ENCODE data around the gene HNRNPF.

The HNRNPF gene

GRCh38 chr10:43343126-43343525 lies 65.9 kb downstream of the HNRNPF start:
- ChIA-PET CTCF (no interaction called here), POLR2A (no interaction called here)

GRCh38 chr10:43342279-43343125 lies 66.5 kb downstream of the HNRNPF start:
- H3K4me3 ChIP-seq (ENCODE audit: low read depth, low read length), result no peak overlapping the region
- CTCF ChIA-PET, result no interaction called here
- POLR2A ChIA-PET, result no interaction called here
- DNase-seq (ENCODE audit: low read depth, low spot score), result no peak
- no peak for TF ChIP-seq CTCF (IDR thresholded peaks at IDR 0.05; ENCODE audit: insufficient read depth, low read length, missing control alignments)

More at GRCh38 chr10:43343126-43343525, 65.9 kb downstream of the HNRNPF start:
- no peak for TF ChIP-seq CTCF (IDR thresholded peaks at IDR 0.05; ENCODE audit: insufficient read depth, low read length, missing control alignments)
- no peak overlapping the region for H3K4me3 ChIP-seq (ENCODE audit: low read depth, low read length)
- no peak for DNase-seq (ENCODE audit: low read depth, low spot score)

GRCh38 chr10:43341450-43341849 lies 67.5 kb downstream of the HNRNPF start:
- TF ChIP-seq CTCF (IDR thresholded peaks at IDR 0.05; ENCODE audit: insufficient read depth, low read length, missing control alignments), result no peak
- no peak for DNase-seq (ENCODE audit: low read depth, low spot score)
- no peak overlapping the region for H3K4me3 ChIP-seq (ENCODE audit: low read depth, low read length)
- POLR2A ChIA-PET, result no interaction called here
- CTCF ChIA-PET, result interaction anchor here (1.1 to 1.3 kb wide), 2 partner anchors 7 to 49 kb away, joined by 3 to 4 read pairs; no protein-coding TSS in a partner anchor

GRCh38 chr10:43340619-43341018 lies 68.4 kb downstream of the HNRNPF start:
- DNase-seq (ENCODE audit: low read depth, low spot score), result no peak
- CTCF ChIA-PET, result interaction anchor here (1.1 to 1.3 kb wide), 2 partner anchors 8 to 48 kb away, joined by 3 to 4 read pairs; no protein-coding TSS in a partner anchor
- H3K4me3 ChIP-seq (ENCODE audit: low read depth, low read length), result no peak overlapping the region
- POLR2A ChIA-PET, result no interaction called here
- no peak for TF ChIP-seq CTCF (IDR thresholded peaks at IDR 0.05; ENCODE audit: insufficient read depth, low read length, missing control alignments)

- POLR2A ChIA-PET, result no interaction called here
These were observed 68.9 kb downstream of the HNRNPF start for GRCh38 chr10:43340101-43340500.

More at GRCh38 chr10:43340101-43340500, 68.9 kb downstream of the HNRNPF start:
- DNase-seq (ENCODE audit: low read depth, low spot score), result no peak
- H3K4me3 ChIP-seq (ENCODE audit: low read depth, low read length), result no peak overlapping the region
- CTCF ChIA-PET, result interaction anchor here (1.1 to 1.3 kb wide), 2 partner anchors 9 to 47 kb away, joined by 3 to 4 read pairs; no protein-coding TSS in a partner anchor
- TF ChIP-seq CTCF (IDR thresholded peaks at IDR 0.05; ENCODE audit: insufficient read depth, low read length, missing control alignments), result no peak
